GM23338 (cell line): ENCODE data around the gene CDYL. TPM values are rescaled to one million over a fixed set of nuclear protein-coding genes. Genes with fewer than 3 reads are reported as not detected.

Source experiments
- ATAC-seq: fragments of 200-7000 bp; cut with Tn5 transposase; 3 replicates; pipeline ENCODE4 v1.9.1; 2020
- DNase-seq: peaks from one replicate; pipeline ENCODE4 v3.0.0-alpha.2; 2015; ENCODE audit warnings: low spot score
- H2AFZ ChIP-seq: fragments of 200-600 bp; sonication (generic); 2 replicates; pipeline ENCODE4 v1.8.0; 2016; ENCODE audit warnings: antibody characterized with exemption, mild to moderate bottlenecking, moderate library complexity
- H3F3A ChIP-seq: fragments of 200-600 bp; sonication (generic); replicated peaks from 2 replicates; pipeline ENCODE4 v1.8.0; 2017; ENCODE audit warnings: antibody characterized with exemption, mixed run types, low read depth
- H3K27ac ChIP-seq: fragments of 200-600 bp; sonication (generic); 2 replicates; pipeline ENCODE4 v1.6.1; 2016; ENCODE audit warnings: low read depth
- H3K27me3 ChIP-seq: fragments of 200-600 bp; sonication (generic); 2 replicates; pipeline ENCODE4 v1.8.0; 2016; ENCODE audit warnings: mild to moderate bottlenecking, mixed run types, moderate library complexity; ENCODE audit not compliant: insufficient read depth
- H3K36me3 ChIP-seq: fragments of 200-600 bp; sonication (generic); 2 replicates; pipeline ENCODE4 v1.8.0; 2016; ENCODE audit warnings: mild to moderate bottlenecking; ENCODE audit not compliant: insufficient read depth
- H3K4me1 ChIP-seq: fragments of 200-600 bp; sonication (generic); 2 replicates; pipeline ENCODE4 v1.8.0; 2016; ENCODE audit warnings: mild to moderate bottlenecking, moderate library complexity; ENCODE audit not compliant: insufficient read depth
- H3K4me2 ChIP-seq: fragments of 200-600 bp; sonication (generic); 2 replicates; pipeline ENCODE4 v1.7.1; 2017; ENCODE audit warnings: mixed run types
- H3K4me3 ChIP-seq: fragments of 200-600 bp; sonication (generic); 2 replicates; pipeline ENCODE4 v1.6.1; 2016; ENCODE audit warnings: mixed run types
- H3K79me2 ChIP-seq: fragments of 200-600 bp; sonication (generic); replicated peaks from 2 replicates; pipeline ENCODE4 v1.8.0; 2017; ENCODE audit warnings: mild to moderate bottlenecking; ENCODE audit not compliant: insufficient read depth
- H3K9me2 ChIP-seq: fragments of 200-600 bp; sonication (generic); 2 replicates; pipeline ENCODE4 v1.8.0; 2017; ENCODE audit not compliant: insufficient read depth
- H4K20me1 ChIP-seq: fragments of 200-600 bp; sonication (generic); replicated peaks from 2 replicates; pipeline ENCODE4 v1.8.0; 2017; ENCODE audit warnings: mild to moderate bottlenecking; ENCODE audit not compliant: insufficient read depth
- H3K27ac Mint-ChIP-seq: 2 replicates; pipeline ENCODE4 v1.8.0; 2020; ENCODE audit warnings: inconsistent platforms, mild to moderate bottlenecking, moderate library complexity, mixed read lengths
- H3K27me3 Mint-ChIP-seq: 3 replicates; pipeline ENCODE4 v1.8.0; 2022; ENCODE audit warnings: low read depth, mild to moderate bottlenecking, moderate library complexity, mixed read lengths, inconsistent platforms; ENCODE audit not compliant: insufficient read depth, poor library complexity
- H3K36me3 Mint-ChIP-seq: 3 replicates; pipeline ENCODE4 v1.8.0; 2021; ENCODE audit warnings: low read depth, mild to moderate bottlenecking, inconsistent platforms, moderate library complexity, mixed read lengths
- H3K4me1 Mint-ChIP-seq: 3 replicates; pipeline ENCODE4 v1.8.0; 2020; ENCODE audit warnings: mild to moderate bottlenecking, inconsistent platforms, mixed read lengths
- H3K4me3 Mint-ChIP-seq: 3 replicates; pipeline ENCODE4 v1.8.0; 2021; ENCODE audit warnings: moderate library complexity, mild to moderate bottlenecking, inconsistent platforms, mixed read lengths
- H3K9me3 Mint-ChIP-seq: 3 replicates; pipeline ENCODE4 v1.8.0; 2020; ENCODE audit warnings: moderate library complexity, mild to moderate bottlenecking, inconsistent platforms, mixed read lengths
- CREB1 ChIP-seq: fragments of 250-450 bp; sonication (Bioruptor Pico); IDR thresholded peaks from 2 replicates; pipeline ENCODE4 v1.5.0; 2020; ENCODE audit warnings: low read depth, mild to moderate bottlenecking, moderate library complexity
- EZH2 ChIP-seq: fragments of 200-600 bp; sonication (generic); IDR thresholded peaks from one replicate; pipeline ENCODE4 v1.8.0; 2017; ENCODE audit warnings: antibody characterized with exemption, mild to moderate bottlenecking, low read depth; ENCODE audit not compliant: unreplicated experiment
- EZH2phosphoT487 ChIP-seq: fragments of 200-600 bp; sonication (generic); IDR thresholded peaks from one replicate; pipeline ENCODE4 v1.8.1; 2018; ENCODE audit warnings: antibody characterized with exemption; ENCODE audit not compliant: unreplicated experiment
- JUNB ChIP-seq: IDR thresholded peaks from one replicate; pipeline ENCODE4 v1.6.1; 2016; ENCODE audit warnings: antibody characterized with exemption; ENCODE audit not compliant: unreplicated experiment
- NANOG ChIP-seq: IDR thresholded peaks from 2 replicates; pipeline ENCODE4 v1.6.1; 2016; ENCODE audit warnings: antibody characterized with exemption, borderline replicate concordance
- POLR2AphosphoS5 ChIP-seq: IDR thresholded peaks from 2 replicates; pipeline ENCODE4 v1.6.1; 2016; ENCODE audit warnings: antibody characterized with exemption, low read depth
- REST ChIP-seq: IDR thresholded peaks from one replicate; pipeline ENCODE4 v1.6.1; 2018; ENCODE audit warnings: antibody characterized with exemption; ENCODE audit not compliant: unreplicated experiment
- STAT1 ChIP-seq: IDR thresholded peaks from one replicate; pipeline ENCODE4 v1.6.1; 2016; ENCODE audit warnings: antibody characterized with exemption; ENCODE audit not compliant: unreplicated experiment
- ZNF331 ChIP-seq: fragments of 250-450 bp; sonication (Bioruptor Pico); IDR thresholded peaks from 2 replicates; pipeline ENCODE4 v1.5.0; 2020; ENCODE audit warnings: low read depth, mild to moderate bottlenecking, moderate library complexity
- polyA plus RNA-seq: library from polyadenylated mRNA; unstranded; fragments of >200 nt; fragmentation: Nextera tagmentation; extraction: Ambion mirVana; gene quantifications from 2 replicates; pipeline ENCODE4 v1.2.1, GENCODE V29; 2016
- total RNA-seq: library from RNA; depleted of rRNA; stranded (reverse); fragments of >200 nt; shearing (Covaris generic); gene quantifications from 2 replicates; pipeline ENCODE4 v1.2.3, GENCODE V29; 2014
- TF ChIP-seq, protein P1 (sequence below), 2 experiments: fragments of 200-600 bp in 1 of 2; sonication (generic) in 1 of 2; conservative IDR thresholded peaks; 2 replicates each; pipeline versions ENCODE4 v1.5.1 to v1.6.1; 2016 to 2017; ENCODE audit warnings: antibody characterized with exemption in 2 of 2, low read depth in 2 of 2, mild to moderate bottlenecking in 2 of 2, moderate library complexity in 1 of 2

Gene CDYL
- total and polyA plus RNA-seq, 2 experiments from 2014 or later: 67.2 to 128 TPM

DNA sequence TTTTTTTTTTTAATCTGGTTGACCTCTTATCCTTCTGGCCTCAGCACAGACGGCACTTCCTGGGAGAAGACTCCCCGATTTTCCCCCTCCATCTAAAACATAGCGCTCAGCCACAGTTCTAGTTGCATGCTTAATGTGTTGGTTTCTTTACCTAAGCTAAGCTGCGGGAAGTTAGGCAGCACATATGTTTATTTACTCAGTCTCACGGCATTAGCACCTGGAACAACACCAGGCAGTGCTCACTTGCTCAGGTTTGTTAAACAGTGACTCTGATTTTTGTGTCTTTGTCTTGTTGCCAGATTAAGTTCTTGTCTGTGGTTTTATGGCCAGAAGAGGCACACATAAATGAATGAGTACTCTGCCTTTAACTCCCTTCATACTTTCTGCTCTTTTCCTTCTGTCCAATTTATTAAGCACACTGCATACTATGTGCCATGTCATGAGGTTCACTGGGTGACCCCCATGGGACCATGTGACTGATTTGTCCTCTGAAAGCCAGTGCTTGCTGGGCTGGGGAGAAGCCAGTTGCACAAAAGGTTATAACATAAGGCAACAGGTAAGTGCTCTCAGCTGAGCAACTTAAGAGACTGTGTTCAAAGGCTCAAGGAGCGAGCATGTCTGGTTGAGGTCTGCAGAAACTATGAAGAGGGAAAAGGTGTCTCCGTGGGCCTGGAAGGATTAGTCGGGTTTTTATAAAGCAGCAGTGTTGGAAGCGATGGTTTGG lies 134.0 kb downstream of the CDYL start (continued):
- TF ChIP-seq ZNF331 (CRISPR knock-in tag) (no peak), STAT1 (no peak), JUNB (no peak), REST (no peak), NANOG (no peak), CREB1 (CRISPR knock-in tag) (no peak), POLR2AphosphoS5 (no peak), EZH2phosphoT487 (no peak)
- TF ChIP-seq, protein P1, sequence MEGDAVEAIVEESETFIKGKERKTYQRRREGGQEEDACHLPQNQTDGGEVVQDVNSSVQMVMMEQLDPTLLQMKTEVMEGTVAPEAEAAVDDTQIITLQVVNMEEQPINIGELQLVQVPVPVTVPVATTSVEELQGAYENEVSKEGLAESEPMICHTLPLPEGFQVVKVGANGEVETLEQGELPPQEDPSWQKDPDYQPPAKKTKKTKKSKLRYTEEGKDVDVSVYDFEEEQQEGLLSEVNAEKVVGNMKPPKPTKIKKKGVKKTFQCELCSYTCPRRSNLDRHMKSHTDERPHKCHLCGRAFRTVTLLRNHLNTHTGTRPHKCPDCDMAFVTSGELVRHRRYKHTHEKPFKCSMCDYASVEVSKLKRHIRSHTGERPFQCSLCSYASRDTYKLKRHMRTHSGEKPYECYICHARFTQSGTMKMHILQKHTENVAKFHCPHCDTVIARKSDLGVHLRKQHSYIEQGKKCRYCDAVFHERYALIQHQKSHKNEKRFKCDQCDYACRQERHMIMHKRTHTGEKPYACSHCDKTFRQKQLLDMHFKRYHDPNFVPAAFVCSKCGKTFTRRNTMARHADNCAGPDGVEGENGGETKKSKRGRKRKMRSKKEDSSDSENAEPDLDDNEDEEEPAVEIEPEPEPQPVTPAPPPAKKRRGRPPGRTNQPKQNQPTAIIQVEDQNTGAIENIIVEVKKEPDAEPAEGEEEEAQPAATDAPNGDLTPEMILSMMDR (conservative IDR thresholded peaks at IDR 0.05; ENCODE audit: low read depth in 2 of 2): no peak

- no peak overlapping the region for H2AFZ ChIP-seq
- no peaks in the 10 kb centered on the region; the same call in 2 of the 3 replicates for H3K9me3 Mint-ChIP-seq
- DNase-seq (peak; percentile 55), ATAC-seq (peak; percentile 60)
- no peaks in the 10 kb centered on the region for H3K9me2 ChIP-seq
- H3K4me3 Mint-ChIP-seq: no peak overlapping the region
- no peaks in the 10 kb centered on the region for H3F3A ChIP-seq
- H3K4me1 Mint-ChIP-seq: peaks cover 82% of the 10 kb centered on the region
- H3K27me3 Mint-ChIP-seq: peaks cover 9% of the 10 kb centered on the region
- H3K79me2 ChIP-seq: peaks cover 100% of the 10 kb centered on the region
- TF ChIP-seq, protein P1 (conservative IDR thresholded peaks at IDR 0.05; ENCODE audit: low read depth in 2 of 2): peak; percentile 27 to 35; a peak in 2 of 4 replicates
- TF ChIP-seq EZH2: no peak
- no peaks in the 10 kb centered on the region for H3K27me3 ChIP-seq
- H3K4me2 ChIP-seq: peak overlapping the region; percentile 48; the same call in 1 of the 2 replicates
- H3K27ac ChIP-seq: no peak overlapping the region
- peaks cover 15% of the 10 kb centered on the region for H3K36me3 Mint-ChIP-seq
- H3K27ac Mint-ChIP-seq: 0 out of 2 replicates have a peak overlapping the region, but pooled peaks have one; percentile 23
- no peak overlapping the region for H3K4me3 ChIP-seq
- no peaks in the 10 kb centered on the region for H3K36me3 ChIP-seq
- peaks cover 55% of the 10 kb centered on the region for H3K4me1 ChIP-seq
- peaks cover 66% of the 10 kb centered on the region for H4K20me1 ChIP-seq
Measured at GRCh38 chr6:4912559-4912958, 136.4 kb downstream of the CDYL start.
